ENCODE data around the gene RPS27A. TPM values are rescaled to one million over a fixed set of nuclear protein-coding genes. Genes with fewer than 3 reads are reported as not detected.
A peak's percentile ranks its signal among the peaks of the same experiment; 100 is the strongest.

Gene RPS27A
- total and polyA plus RNA-seq, 10 of the 15 experiments (the other 5 are each of a cell fraction or from before 2014, with no cell fraction given): 1,460 to 4,705 (median 1,996) TPM

DNA sequence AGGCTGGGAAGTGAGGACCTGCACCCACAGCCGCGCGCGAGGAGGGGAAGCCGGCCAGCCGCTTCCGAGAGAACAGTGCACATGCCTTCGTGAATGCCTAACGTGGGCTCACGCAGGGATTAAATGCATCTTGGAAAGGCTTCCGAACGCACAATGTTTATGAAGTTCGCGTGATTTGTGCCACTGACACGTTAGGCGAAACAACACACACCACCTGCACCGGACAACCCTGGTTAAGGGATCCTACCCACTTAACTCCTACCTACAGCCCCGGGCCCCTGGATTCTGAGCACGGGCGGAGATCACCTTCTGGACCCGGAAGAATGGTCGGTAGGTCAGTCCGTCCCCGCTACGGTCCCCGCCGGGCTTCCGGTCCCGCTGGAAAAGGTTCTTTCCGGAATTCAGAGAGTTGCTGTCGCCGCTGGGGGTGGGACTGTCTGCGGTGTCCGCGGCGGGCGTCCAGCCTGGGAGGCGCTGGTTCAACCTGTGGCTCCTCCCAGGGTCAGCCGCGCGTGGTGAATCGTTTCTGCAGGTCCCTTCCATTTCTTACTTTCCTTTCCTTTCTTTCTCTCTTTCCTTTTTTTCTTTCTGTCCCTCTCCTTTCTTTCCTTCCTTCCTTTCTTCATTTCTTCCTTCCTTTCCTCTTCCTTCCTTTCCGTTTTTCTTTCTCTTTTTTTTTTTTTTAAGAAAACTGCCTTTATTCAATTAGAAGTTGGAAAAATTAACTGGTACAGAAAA is 36.6 kb downstream of the RPS27A start, which contains the start of gene MTIF2 (continued):
- TF ChIP-seq ZNF274 (IDR thresholded peaks at IDR 0.05; ENCODE audit: insufficient read depth, insufficient read length) (no peak), GABPA (IDR thresholded peaks at IDR 0.05; ENCODE audit: low read depth) (peak; percentile 100), PAX8 (IDR thresholded peaks at IDR 0.05) (no peak), CBX5 (IDR thresholded peaks at IDR 0.05; ENCODE audit: low read depth) (peak; percentile 97), SREBF2 (IDR thresholded peaks at IDR 0.05; ENCODE audit: low read length) (peak; percentile 62; the same call in 1 of the 2 replicates), GATAD2B (conservative IDR thresholded peaks at IDR 0.05; ENCODE audit: low read depth) (0 out of 2 replicates have a peak, but pooled peaks have one; percentile 65), NBN (IDR thresholded peaks at IDR 0.05) (peak; percentile 96), SMARCA5 (IDR thresholded peaks at IDR 0.05) (peak; percentile 79; the same call in 1 of the 2 replicates), SPI1 (IDR thresholded peaks at IDR 0.05; ENCODE audit: borderline replicate concordance, insufficient read depth, low read depth, low read length) (no peak), MEF2A (IDR thresholded peaks at IDR 0.05; ENCODE audit: insufficient read depth, low read depth, low read length) (peak; percentile 86), TCF7 (IDR thresholded peaks at IDR 0.05; ENCODE audit: borderline replicate concordance) (peak; percentile 43; the same call in 1 of the 2 replicates), RCOR1 (conservative IDR thresholded peaks at IDR 0.05; ENCODE audit: low read depth, low read length) (0 out of 2 replicates have a peak, but pooled peaks have one; percentile 67), MTA2 (IDR thresholded peaks at IDR 0.05; ENCODE audit: low read depth) (peak; percentile 60), POLR2AphosphoS2 (IDR thresholded peaks at IDR 0.05; ENCODE audit: low read depth, low read length) (peak; percentile 92), BCL3 (IDR thresholded peaks at IDR 0.05; ENCODE audit: borderline replicate concordance, insufficient read depth, low read depth, low read length, poor library complexity, severe bottlenecking) (peak; percentile 38), SIX5 (IDR thresholded peaks at IDR 0.05; ENCODE audit: low read depth, low read length, severe bottlenecking) (peak; percentile 74)
- TF ChIP-seq, protein P1, sequence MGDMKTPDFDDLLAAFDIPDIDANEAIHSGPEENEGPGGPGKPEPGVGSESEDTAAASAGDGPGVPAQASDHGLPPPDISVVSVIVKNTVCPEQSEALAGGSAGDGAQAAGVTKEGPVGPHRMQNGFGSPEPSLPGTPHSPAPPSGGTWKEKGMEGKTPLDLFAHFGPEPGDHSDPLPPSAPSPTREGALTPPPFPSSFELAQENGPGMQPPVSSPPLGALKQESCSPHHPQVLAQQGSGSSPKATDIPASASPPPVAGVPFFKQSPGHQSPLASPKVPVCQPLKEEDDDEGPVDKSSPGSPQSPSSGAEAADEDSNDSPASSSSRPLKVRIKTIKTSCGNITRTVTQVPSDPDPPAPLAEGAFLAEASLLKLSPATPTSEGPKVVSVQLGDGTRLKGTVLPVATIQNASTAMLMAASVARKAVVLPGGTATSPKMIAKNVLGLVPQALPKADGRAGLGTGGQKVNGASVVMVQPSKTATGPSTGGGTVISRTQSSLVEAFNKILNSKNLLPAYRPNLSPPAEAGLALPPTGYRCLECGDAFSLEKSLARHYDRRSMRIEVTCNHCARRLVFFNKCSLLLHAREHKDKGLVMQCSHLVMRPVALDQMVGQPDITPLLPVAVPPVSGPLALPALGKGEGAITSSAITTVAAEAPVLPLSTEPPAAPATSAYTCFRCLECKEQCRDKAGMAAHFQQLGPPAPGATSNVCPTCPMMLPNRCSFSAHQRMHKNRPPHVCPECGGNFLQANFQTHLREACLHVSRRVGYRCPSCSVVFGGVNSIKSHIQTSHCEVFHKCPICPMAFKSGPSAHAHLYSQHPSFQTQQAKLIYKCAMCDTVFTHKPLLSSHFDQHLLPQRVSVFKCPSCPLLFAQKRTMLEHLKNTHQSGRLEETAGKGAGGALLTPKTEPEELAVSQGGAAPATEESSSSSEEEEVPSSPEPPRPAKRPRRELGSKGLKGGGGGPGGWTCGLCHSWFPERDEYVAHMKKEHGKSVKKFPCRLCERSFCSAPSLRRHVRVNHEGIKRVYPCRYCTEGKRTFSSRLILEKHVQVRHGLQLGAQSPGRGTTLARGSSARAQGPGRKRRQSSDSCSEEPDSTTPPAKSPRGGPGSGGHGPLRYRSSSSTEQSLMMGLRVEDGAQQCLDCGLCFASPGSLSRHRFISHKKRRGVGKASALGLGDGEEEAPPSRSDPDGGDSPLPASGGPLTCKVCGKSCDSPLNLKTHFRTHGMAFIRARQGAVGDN (IDR thresholded peaks at IDR 0.05): peak; percentile 86
- TF ChIP-seq, protein P2, sequence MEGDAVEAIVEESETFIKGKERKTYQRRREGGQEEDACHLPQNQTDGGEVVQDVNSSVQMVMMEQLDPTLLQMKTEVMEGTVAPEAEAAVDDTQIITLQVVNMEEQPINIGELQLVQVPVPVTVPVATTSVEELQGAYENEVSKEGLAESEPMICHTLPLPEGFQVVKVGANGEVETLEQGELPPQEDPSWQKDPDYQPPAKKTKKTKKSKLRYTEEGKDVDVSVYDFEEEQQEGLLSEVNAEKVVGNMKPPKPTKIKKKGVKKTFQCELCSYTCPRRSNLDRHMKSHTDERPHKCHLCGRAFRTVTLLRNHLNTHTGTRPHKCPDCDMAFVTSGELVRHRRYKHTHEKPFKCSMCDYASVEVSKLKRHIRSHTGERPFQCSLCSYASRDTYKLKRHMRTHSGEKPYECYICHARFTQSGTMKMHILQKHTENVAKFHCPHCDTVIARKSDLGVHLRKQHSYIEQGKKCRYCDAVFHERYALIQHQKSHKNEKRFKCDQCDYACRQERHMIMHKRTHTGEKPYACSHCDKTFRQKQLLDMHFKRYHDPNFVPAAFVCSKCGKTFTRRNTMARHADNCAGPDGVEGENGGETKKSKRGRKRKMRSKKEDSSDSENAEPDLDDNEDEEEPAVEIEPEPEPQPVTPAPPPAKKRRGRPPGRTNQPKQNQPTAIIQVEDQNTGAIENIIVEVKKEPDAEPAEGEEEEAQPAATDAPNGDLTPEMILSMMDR (IDR thresholded peaks at IDR 0.05 in 2 of 3, conservative IDR thresholded peaks at IDR 0.05 in 1 of 3; ENCODE audit: control insufficient read depth in 2 of 3, extremely low read depth in 1 of 3, insufficient read depth in 1 of 3, low read depth in 3 of 3, low read length in 3 of 3): 0 out of 6 replicates have a peak, but pooled peaks of 1 of the 3 experiments have one; percentile 14
- TF ChIP-seq, protein P3, sequence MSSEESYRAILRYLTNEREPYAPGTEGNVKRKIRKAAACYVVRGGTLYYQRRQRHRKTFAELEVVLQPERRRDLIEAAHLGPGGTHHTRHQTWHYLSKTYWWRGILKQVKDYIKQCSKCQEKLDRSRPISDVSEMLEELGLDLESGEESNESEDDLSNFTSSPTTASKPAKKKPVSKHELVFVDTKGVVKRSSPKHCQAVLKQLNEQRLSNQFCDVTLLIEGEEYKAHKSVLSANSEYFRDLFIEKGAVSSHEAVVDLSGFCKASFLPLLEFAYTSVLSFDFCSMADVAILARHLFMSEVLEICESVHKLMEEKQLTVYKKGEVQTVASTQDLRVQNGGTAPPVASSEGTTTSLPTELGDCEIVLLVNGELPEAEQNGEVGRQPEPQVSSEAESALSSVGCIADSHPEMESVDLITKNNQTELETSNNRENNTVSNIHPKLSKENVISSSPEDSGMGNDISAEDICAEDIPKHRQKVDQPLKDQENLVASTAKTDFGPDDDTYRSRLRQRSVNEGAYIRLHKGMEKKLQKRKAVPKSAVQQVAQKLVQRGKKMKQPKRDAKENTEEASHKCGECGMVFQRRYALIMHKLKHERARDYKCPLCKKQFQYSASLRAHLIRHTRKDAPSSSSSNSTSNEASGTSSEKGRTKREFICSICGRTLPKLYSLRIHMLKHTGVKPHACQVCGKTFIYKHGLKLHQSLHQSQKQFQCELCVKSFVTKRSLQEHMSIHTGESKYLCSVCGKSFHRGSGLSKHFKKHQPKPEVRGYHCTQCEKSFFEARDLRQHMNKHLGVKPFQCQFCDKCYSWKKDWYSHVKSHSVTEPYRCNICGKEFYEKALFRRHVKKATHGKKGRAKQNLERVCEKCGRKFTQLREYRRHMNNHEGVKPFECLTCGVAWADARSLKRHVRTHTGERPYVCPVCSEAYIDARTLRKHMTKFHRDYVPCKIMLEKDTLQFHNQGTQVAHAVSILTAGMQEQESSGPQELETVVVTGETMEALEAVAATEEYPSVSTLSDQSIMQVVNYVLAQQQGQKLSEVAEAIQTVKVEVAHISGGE (CRISPR knock-in tag; IDR thresholded peaks at IDR 0.05): peak; percentile 91

Data from GM12878 (cell line).